Measurements from ENCODE around the gene VAC14. TPM values are rescaled to one million over a fixed set of nuclear protein-coding genes. Genes with fewer than 3 reads are reported as not detected.
A peak's percentile ranks its signal among the peaks of the same experiment; 100 is the strongest.

The VAC14 gene
- total RNA-seq, 1 experiment from 2014 or later = 35.3 TPM

DNA sequence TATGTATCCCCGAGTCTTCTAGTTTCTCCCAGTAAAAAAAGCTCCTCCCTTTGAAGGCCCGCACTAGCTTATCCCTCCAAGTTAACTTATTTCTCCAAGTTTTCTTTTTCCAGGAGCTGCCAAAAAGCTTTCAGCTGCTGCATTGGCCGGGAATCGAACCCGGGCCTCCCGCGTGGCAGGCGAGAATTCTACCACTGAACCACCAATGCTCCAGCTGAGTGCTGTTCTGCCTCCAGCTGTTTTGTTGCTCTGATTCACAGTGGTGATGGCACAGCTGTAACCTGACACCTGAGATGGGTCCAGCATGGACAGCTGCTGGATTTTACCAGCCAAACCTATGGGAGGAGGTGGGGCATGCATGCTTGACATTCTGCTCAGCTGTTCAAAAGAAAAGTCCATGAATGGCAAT is 22.1 kb downstream of the VAC14 start (continued):
- TF ChIP-seq SP1 (IDR thresholded peaks at IDR 0.05; ENCODE audit: low read depth) (peak; percentile 59), SRF (IDR thresholded peaks at IDR 0.05; ENCODE audit: low read depth) (peak; percentile 47; the same call in 1 of the 2 replicates)

DNA sequence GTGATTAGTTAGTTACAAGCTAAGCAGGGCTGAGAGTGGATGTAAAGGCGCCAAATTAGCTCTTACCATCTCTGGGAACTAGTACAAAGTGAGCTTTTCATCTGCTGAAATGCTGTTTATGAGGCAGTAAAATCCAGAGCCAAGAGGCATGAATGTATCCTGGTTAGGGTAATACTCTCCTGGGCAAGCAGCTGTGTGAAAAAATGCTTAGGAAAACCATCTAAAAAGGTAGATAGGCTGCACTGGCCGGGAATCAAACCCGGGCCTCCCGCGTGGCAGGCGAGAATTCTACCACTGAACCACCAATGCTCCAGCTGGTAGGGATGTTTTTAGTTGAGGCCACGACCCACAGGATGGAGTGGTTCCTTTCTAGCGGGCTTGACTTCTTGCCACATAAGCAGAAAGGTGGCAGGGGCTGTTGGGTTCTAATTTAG is 23.0 kb downstream of the VAC14 start:
- ChIA-PET POLR2A (no interaction called here), CTCF (no interaction called here), RAD21 (ENCODE audit: low non-redundant PET in 1 of 2, low total read pairs in 2 of 2, uncharacterized antibody in 2 of 2, unreplicated experiment in 2 of 2) (no interaction called here)
- no peak overlapping the region for H3K27ac ChIP-seq (ENCODE audit: low read depth, low read length)
- H3K4me2 ChIP-seq (ENCODE audit: low read length) = no peak overlapping the region
- no peaks in the 10 kb centered on the region for H3K79me2 ChIP-seq (ENCODE audit: insufficient read depth, low read length)
- peaks cover 0 to 11% of the 10 kb centered on the region in 2 experiments; a peak in 3 of 4 replicates for H3K4me1 ChIP-seq (ENCODE audit: control insufficient read depth in 1 of 2, insufficient read depth in 2 of 2, low read length in 2 of 2)
- no peak overlapping the region for H2AFZ ChIP-seq (ENCODE audit: low read depth, low read length, poor library complexity, severe bottlenecking)
- no TSS peak for BruUV-seq (replicated peaks)
- H3K9me3 ChIP-seq (ENCODE audit: control insufficient read depth in 1 of 2, insufficient read depth in 1 of 2, low read depth in 1 of 2, low read length in 2 of 2) = no peaks in the 10 kb centered on the region; a peak in 1 of 4 replicates
- ATAC-seq (no peak; the same call in 1 of the 2 replicates), DNase-seq (ENCODE audit: low read depth, low spot score) (no peak)
- no peak overlapping the region for H3K4me3 ChIP-seq (replicated peaks in 1 of 2; ENCODE audit: low read depth in 1 of 2, low read length in 2 of 2)
- intact Hi-C loops (cut with micrococcal nuclease) = loop anchor here (2.0 kb wide), 1 partner anchor 581 kb away; the partner anchor contains the start of gene CALB2
- no peaks in the 10 kb centered on the region for H3K9me2 ChIP-seq (ENCODE audit: insufficient read depth)
- H4K20me1 ChIP-seq (ENCODE audit: insufficient read depth) = peaks cover 5% of the 10 kb centered on the region; the same call in 1 of the 2 replicates
- no peak overlapping the region for H3K9ac ChIP-seq (ENCODE audit: low read length)
- peaks cover 17 to 30% of the 10 kb centered on the region in 2 experiments for H3K36me3 ChIP-seq (ENCODE audit: control insufficient read depth in 1 of 2, insufficient read depth in 2 of 2, low read length in 2 of 2)
- H3K27me3 ChIP-seq (ENCODE audit: insufficient read depth, low read length) = no peaks in the 10 kb centered on the region
- TF ChIP-seq MAX (IDR thresholded peaks at IDR 0.05) (no peak), EZH2 (IDR thresholded peaks at IDR 0.05) (no peak), JUND (IDR thresholded peaks at IDR 0.05) (no peak), TCF7L2 (IDR thresholded peaks at IDR 0.05; ENCODE audit: borderline replicate concordance, extremely low read depth, insufficient read depth, insufficient read length) (no peak), FOSL1 (IDR thresholded peaks at IDR 0.05; ENCODE audit: low read depth) (no peak), CEBPB (IDR thresholded peaks at IDR 0.05; ENCODE audit: low read depth) (no peak), SRF (IDR thresholded peaks at IDR 0.05; ENCODE audit: low read depth) (no peak), REST (IDR thresholded peaks at IDR 0.05; ENCODE audit: low read depth) (no peak), ATF3 (IDR thresholded peaks at IDR 0.05) (no peak; the same call in 1 of the 2 replicates), SIN3A (IDR thresholded peaks at IDR 0.05; ENCODE audit: low read depth) (no peak), CBX3 (IDR thresholded peaks at IDR 0.05; ENCODE audit: low read depth) (no peak), RAD21 (IDR thresholded peaks at IDR 0.05; ENCODE audit: low read depth) (no peak), YY1 (IDR thresholded peaks at IDR 0.05; ENCODE audit: extremely low read depth, insufficient replicate concordance, low read depth, low read length) (no peak), POLR2A (IDR thresholded peaks at IDR 0.05; ENCODE audit: borderline replicate concordance, extremely low read depth, insufficient read depth, insufficient read length) (no peak), ELF1 (IDR thresholded peaks at IDR 0.05; ENCODE audit: borderline replicate concordance, low read depth) (no peak), ZFX (IDR thresholded peaks at IDR 0.05) (no peak), ZNF274 (IDR thresholded peaks at IDR 0.05; ENCODE audit: low read depth, low read length) (no peak)
- TF ChIP-seq, protein P1, sequence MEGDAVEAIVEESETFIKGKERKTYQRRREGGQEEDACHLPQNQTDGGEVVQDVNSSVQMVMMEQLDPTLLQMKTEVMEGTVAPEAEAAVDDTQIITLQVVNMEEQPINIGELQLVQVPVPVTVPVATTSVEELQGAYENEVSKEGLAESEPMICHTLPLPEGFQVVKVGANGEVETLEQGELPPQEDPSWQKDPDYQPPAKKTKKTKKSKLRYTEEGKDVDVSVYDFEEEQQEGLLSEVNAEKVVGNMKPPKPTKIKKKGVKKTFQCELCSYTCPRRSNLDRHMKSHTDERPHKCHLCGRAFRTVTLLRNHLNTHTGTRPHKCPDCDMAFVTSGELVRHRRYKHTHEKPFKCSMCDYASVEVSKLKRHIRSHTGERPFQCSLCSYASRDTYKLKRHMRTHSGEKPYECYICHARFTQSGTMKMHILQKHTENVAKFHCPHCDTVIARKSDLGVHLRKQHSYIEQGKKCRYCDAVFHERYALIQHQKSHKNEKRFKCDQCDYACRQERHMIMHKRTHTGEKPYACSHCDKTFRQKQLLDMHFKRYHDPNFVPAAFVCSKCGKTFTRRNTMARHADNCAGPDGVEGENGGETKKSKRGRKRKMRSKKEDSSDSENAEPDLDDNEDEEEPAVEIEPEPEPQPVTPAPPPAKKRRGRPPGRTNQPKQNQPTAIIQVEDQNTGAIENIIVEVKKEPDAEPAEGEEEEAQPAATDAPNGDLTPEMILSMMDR (IDR thresholded peaks at IDR 0.05 in 2 of 3, conservative IDR thresholded peaks at IDR 0.05 in 1 of 3; ENCODE audit: borderline replicate concordance in 1 of 3, insufficient read depth in 1 of 3, low read depth in 2 of 3, low read length in 2 of 3) = no peak
